GM12873 (cell line): ENCODE results near the gene DEDD.

Source experiments
- CTCF ChIP-seq: IDR thresholded peaks from 2 replicates; pipeline ENCODE4 v1.5.1; 2012; ENCODE audit warnings: low read depth, mild to moderate bottlenecking, moderate library complexity, low read length, control low read depth; ENCODE audit not compliant: insufficient read depth; ENCODE audit errors: missing control alignments

The DEDD gene

GRCh38 chr1:161153682-161154337, 21.3 kb upstream of the DEDD start, which contains the start of gene UFC1:
Gene UFC1 (plus strand): TSS chr1:161153978. CDS start chr1:161153998, 20 bp downstream.
- TF ChIP-seq CTCF: no peak

- no peak for TF ChIP-seq CTCF
These were observed 20.7 kb upstream of the DEDD start for GRCh38 chr1:161153176-161153575.

GRCh38 chr1:161145832-161146231, 13.4 kb upstream of the DEDD start:
- TF ChIP-seq CTCF: no peak

- TF ChIP-seq CTCF: no peak
These were observed 8.4 kb upstream of the DEDD start for GRCh38 chr1:161140755-161141400.

- peak; percentile 42 for TF ChIP-seq CTCF
These were observed 7.3 kb upstream of the DEDD start for GRCh38 chr1:161139766-161140165.

- no peak for TF ChIP-seq CTCF
These were observed 6.0 kb upstream of the DEDD start for GRCh38 chr1:161138431-161138830.

GRCh38 chr1:161137881-161138280, 5.4 kb upstream of the DEDD start:
- TF ChIP-seq CTCF: no peak
